HG03469 (cell line): ENCODE data around the gene ZNF341.
A peak's percentile ranks its signal among the peaks of the same experiment; 100 is the strongest.
"Not testable (repeated sequence)": the region's sequence is repeated elsewhere in the genome, so short reads cannot be mapped to it uniquely, and the experiment has no call there.

Experiments used
- ATAC-seq: cut with Tn5 transposase; IDR thresholded peaks from one replicate; pipeline ENCODE4 v1.9.1; 2021; ENCODE audit warnings: mild to moderate bottlenecking, moderate library complexity, moderate number of reproducible peaks; ENCODE audit not compliant: unreplicated experiment

ZNF341 gene

GRCh38 chr20:33731693-33732165, at the start of gene ZNF341:
ZNF341 (plus strand) TSS chr20:33731996; CDS start chr20:33732022, 26 bp downstream.
- peak; percentile 66 for ATAC-seq

- no peak for ATAC-seq
Measured at GRCh38 chr20:33684533-33685327, 47.1 kb upstream of the ZNF341 start.

GRCh38 chr20:33685328-33686099, 46.3 kb upstream of the ZNF341 start:
- peak; percentile 15 for ATAC-seq

GRCh38 chr20:33686100-33686983, 45.5 kb upstream of the ZNF341 start, which contains the start of gene E2F1:
E2F1 (minus strand) TSS chr20:33686385; CDS start chr20:33686264, 121 bp downstream.
- peak; percentile 38 for ATAC-seq

- ATAC-seq: no peak
Measured at GRCh38 chr20:33686984-33687366, 44.8 kb upstream of the ZNF341 start.

- ATAC-seq: no peak
Measured at GRCh38 chr20:33687370-33687915, 44.4 kb upstream of the ZNF341 start.

GRCh38 chr20:33687993-33688937, 43.5 kb upstream of the ZNF341 start:
- no peak for ATAC-seq

- no peak for ATAC-seq
Measured at GRCh38 chr20:33688938-33689424, 42.8 kb upstream of the ZNF341 start.

GRCh38 chr20:33689493-33689892, 42.3 kb upstream of the ZNF341 start:
- ATAC-seq: no peak

GRCh38 chr20:33689973-33690372, 41.8 kb upstream of the ZNF341 start:
- ATAC-seq: no peak

GRCh38 chr20:33693289-33693688, 38.5 kb upstream of the ZNF341 start:
- ATAC-seq: no peak

GRCh38 chr20:33693741-33694638, 37.8 kb upstream of the ZNF341 start:
- ATAC-seq: no peak

- no peak for ATAC-seq
Measured at GRCh38 chr20:33694639-33695012, 37.2 kb upstream of the ZNF341 start.

GRCh38 chr20:33696448-33696847, 35.3 kb upstream of the ZNF341 start:
- ATAC-seq: no peak

GRCh38 chr20:33697129-33697528, 34.7 kb upstream of the ZNF341 start:
- no peak for ATAC-seq

GRCh38 chr20:33698966-33699365, 32.8 kb upstream of the ZNF341 start:
- not testable (repeated sequence) for ATAC-seq

- not testable (repeated sequence) for ATAC-seq
Measured at GRCh38 chr20:33700696-33701441, 30.9 kb upstream of the ZNF341 start.
